Fibroblast of pulmonary artery (primary cell): ENCODE data around the gene ENAH.

Source experiments
- DNase-seq: peaks from one replicate; pipeline ENCODE4 v3.0.0-alpha.2; 2010; ENCODE audit warnings: low read depth
- H3K4me3 ChIP-seq: replicated peaks from 2 replicates; pipeline ENCODE4 v1.5.1; 2011; ENCODE audit warnings: low read depth, mild to moderate bottlenecking, control low read depth, low read length, moderate library complexity
- TF ChIP-seq, protein P1 (sequence below): IDR thresholded peaks from 2 replicates; pipeline ENCODE4 v1.5.1; 2011; ENCODE audit warnings: mild to moderate bottlenecking, control low read depth, low read length, inconsistent platforms; ENCODE audit errors: missing control alignments

The ENAH gene

DNA sequence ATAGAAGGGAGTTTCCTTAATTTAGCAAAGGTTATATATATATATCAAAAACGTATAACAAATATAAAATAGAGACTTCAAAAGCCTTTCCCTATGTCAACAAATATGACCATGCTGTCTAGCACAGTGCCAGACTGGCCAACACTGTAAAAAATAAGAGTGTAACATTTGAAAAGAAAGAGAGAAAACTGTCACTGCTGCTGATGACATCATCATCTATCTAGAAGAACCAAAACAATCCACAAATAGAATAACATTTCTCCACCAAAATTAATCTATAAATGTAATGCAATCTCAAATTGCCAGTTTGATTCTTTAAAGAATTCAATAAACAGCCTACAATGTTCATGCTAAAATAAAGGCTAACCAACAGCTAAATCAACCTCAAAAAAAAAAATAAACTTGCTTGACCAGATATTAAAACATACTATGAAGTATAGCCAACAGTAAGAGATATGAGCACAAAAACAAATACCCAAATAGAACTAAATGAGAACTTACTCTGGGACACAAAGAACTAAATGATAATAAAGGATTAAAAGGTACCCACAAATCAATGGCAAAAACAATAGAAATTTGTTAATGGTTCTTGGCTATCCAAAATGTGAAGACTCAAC, 50.2 kb downstream of the ENAH start:
- peak; percentile 37 for DNase-seq
- TF ChIP-seq, protein P1, sequence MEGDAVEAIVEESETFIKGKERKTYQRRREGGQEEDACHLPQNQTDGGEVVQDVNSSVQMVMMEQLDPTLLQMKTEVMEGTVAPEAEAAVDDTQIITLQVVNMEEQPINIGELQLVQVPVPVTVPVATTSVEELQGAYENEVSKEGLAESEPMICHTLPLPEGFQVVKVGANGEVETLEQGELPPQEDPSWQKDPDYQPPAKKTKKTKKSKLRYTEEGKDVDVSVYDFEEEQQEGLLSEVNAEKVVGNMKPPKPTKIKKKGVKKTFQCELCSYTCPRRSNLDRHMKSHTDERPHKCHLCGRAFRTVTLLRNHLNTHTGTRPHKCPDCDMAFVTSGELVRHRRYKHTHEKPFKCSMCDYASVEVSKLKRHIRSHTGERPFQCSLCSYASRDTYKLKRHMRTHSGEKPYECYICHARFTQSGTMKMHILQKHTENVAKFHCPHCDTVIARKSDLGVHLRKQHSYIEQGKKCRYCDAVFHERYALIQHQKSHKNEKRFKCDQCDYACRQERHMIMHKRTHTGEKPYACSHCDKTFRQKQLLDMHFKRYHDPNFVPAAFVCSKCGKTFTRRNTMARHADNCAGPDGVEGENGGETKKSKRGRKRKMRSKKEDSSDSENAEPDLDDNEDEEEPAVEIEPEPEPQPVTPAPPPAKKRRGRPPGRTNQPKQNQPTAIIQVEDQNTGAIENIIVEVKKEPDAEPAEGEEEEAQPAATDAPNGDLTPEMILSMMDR = no peak
- H3K4me3 ChIP-seq = no peak overlapping the region

DNA sequence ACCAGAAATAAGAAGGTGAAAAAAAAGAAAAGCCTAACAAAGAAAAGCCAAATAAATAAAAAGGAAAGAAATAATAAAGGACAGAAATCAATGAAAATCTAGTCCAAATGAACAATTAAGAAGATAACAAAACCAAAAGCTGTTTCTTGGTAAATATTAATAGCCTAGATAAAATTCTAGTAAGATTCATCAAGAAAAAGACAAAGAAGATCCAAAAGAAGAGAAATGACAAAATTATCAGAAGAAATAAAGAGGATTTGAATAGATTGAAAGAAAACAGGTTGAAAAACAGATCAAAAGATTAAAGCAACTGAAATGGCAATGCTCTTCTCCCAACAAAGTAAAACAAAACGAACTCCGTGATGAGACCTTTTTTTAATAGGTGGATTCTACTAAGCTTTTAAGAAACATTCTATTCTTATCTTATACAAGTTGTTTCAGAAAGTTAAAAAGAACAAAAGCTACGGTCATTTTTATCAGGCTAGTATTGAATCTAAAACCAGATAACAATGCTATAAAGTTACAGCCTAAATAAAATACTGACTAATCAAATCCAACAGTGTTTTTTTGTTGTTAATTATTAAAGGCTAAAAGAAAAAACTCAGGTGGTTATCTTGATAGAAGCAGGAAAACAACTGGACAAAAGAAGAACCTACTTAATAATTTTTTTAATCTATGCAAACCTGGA, 50.9 kb downstream of the ENAH start:
- H3K4me3 ChIP-seq = no peak overlapping the region
- TF ChIP-seq, protein P1 = no peak
- DNase-seq = no peak

DNA sequence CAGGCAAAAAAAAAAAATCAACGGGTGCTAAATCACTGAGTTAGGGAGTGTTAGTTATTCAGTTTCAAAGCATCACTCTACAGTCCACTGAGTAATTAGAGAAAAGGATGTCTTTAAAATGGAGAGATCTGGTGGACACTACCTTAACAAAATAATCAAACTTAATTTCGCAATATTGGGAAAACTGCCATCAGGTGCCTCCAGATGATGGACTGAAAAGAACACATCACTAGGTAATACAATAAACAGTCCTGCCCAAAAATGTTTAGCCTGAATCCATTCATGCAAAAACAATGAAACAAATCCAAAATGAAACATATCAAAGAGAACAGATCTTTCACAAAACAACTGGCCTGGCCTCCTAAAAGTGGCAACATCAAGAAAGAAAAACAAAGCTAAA, 54.1 kb downstream of the ENAH start:
- H3K4me3 ChIP-seq = no peak overlapping the region
- TF ChIP-seq, protein P1 = no peak
- no peak for DNase-seq

DNA sequence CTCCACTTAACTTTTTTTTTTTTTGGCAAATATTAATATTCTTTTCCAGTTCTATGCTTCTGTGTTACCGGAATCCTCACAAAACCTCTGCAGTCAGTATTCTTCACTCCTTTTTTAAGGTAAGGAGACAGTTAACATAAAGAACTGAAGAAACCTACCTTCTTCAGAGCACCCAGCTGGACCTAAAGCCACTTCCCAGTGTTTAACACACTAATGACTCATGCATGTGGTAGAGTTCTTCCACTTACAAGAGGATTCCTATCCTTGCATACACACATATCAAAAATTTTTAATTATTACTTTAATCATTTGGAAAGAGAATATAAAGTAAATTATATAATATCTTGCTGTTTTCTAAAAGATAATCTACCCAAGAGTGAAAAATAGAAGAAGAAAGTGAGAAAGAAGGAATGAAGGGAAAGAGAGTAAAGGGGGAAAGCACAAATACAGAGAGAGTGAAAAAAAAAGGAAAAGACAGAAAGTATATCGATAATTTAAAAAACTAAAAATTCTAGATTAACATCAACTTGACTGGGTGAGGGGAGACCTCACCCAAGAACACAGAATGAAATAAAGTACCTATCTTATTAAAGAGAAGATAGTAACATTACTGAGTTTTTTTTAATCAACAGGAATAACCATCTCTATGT, 54.9 kb downstream of the ENAH start:
- H3K4me3 ChIP-seq = no peak overlapping the region
- TF ChIP-seq, protein P1 = no peak
- DNase-seq = peak; percentile 44

DNA sequence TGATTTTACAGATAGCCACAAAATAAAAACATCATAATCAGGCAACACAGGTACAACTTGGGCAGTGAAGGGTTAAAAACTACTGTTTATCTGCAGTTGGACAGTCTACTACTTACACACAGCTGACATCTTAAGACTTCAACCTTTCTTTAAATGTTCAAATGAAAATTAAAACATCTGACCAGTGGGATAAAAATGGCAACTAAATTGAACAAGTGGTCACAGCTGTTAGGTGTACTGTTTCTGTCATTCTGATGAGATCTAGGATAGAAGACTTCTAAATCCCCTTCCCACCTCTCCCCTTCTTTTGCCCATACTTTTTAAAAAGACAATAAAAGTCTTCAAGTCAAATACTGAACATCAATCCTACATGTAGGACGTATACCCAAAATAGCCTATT, 56.2 kb downstream of the ENAH start:
- TF ChIP-seq, protein P1 = no peak
- no peak for DNase-seq
- no peak overlapping the region for H3K4me3 ChIP-seq

DNA sequence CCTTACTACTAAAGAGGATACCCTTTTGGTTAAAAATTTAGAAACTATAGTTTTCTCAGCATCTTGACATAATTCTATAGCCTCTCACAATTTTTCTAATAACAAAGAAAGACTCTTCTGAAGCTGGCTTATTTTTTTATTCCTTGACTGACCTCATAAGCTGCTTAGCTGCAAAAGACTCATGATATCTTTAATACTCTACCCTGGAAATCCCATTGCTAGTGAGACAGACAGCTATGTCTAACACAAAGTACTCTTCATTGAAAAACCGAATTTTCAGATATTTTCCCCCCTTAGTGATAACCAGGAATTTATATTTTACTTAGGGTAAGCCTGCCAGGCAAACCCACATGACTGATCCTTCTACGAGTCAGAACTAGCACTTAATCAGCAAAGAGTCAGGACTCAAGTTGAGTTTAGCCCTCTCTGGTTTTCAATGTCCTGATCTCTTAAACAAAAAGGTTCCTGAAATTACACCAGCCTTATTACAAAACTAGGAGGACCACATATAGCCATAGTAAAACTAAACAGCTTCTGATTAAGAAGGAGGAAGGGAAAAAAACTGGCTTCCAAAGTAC, 56.9 kb downstream of the ENAH start:
- TF ChIP-seq, protein P1 = no peak
- H3K4me3 ChIP-seq = no peak overlapping the region
- DNase-seq = no peak
